Mesenchymal stem cell (in vitro differentiated cells and primary cell): ENCODE results near the gene PARD3B.

Source experiments
- DNase-seq: peaks from one replicate; pipeline ENCODE4 v3.0.0-alpha.2; 2013
- H2AFZ ChIP-seq: one replicate; pipeline ENCODE4 v1.6.1; 2013; ENCODE audit warnings: low read depth, mild to moderate bottlenecking, control low read depth, inconsistent platforms, low read length, moderate library complexity
- H2AK5ac ChIP-seq: 2 replicates; pipeline ENCODE4 v1.6.1; 2013; ENCODE audit warnings: low read length, moderate library complexity, mild to moderate bottlenecking, inconsistent platforms; ENCODE audit not compliant: severe bottlenecking
- H2BK120ac ChIP-seq: one replicate; pipeline ENCODE4 v1.6.1; 2013; ENCODE audit warnings: low read depth, mild to moderate bottlenecking, inconsistent platforms, low read length, moderate library complexity
- H2BK12ac ChIP-seq, 2 experiments: one replicate each; pipeline ENCODE4 v1.6.1; 2013; ENCODE audit warnings: inconsistent platforms in 2 of 2, low read length in 2 of 2, mild to moderate bottlenecking in 2 of 2, moderate library complexity in 2 of 2, control low read depth in 1 of 2
- H2BK15ac ChIP-seq: one replicate; pipeline ENCODE4 v1.6.1; 2013; ENCODE audit warnings: mild to moderate bottlenecking, low read depth, inconsistent platforms; ENCODE audit not compliant: poor library complexity, severe bottlenecking
- H2BK5ac ChIP-seq: 2 replicates; pipeline ENCODE4 v1.6.1; 2013; ENCODE audit warnings: low read depth, mild to moderate bottlenecking, low read length, control low read depth, inconsistent platforms; ENCODE audit not compliant: poor library complexity, severe bottlenecking
- H3K14ac ChIP-seq, 2 experiments: one replicate each; pipeline ENCODE4 v1.6.1; 2013; ENCODE audit warnings: inconsistent platforms in 2 of 2, low read length in 2 of 2, control low read depth in 1 of 2, mild to moderate bottlenecking in 1 of 2, moderate library complexity in 1 of 2
- H3K18ac ChIP-seq, 2 experiments: one replicate each; pipeline ENCODE4 v1.6.1; 2013; ENCODE audit warnings: inconsistent platforms in 2 of 2, low read length in 2 of 2, control low read depth in 1 of 2, low read depth in 1 of 2, mild to moderate bottlenecking in 1 of 2
- H3K23ac ChIP-seq, 2 experiments: one replicate each; pipeline ENCODE4 v1.6.1; 2013; ENCODE audit warnings: inconsistent platforms in 2 of 2, low read length in 2 of 2, mild to moderate bottlenecking in 2 of 2, moderate library complexity in 2 of 2, control low read depth in 1 of 2
- H3K27ac ChIP-seq: 2 replicates; pipeline ENCODE4 v1.5.1; 2013; ENCODE audit warnings: mild to moderate bottlenecking, moderate library complexity, low read length, control low read depth, inconsistent platforms; ENCODE audit not compliant: poor library complexity, severe bottlenecking
- H3K27me3 ChIP-seq, 2 experiments: 2 replicates each; pipeline versions ENCODE4 v1.6.1 to v1.7.0; 2013; ENCODE audit warnings: low read length in 2 of 2, mild to moderate bottlenecking in 2 of 2, moderate library complexity in 2 of 2, control low read depth in 1 of 2, inconsistent platforms in 1 of 2; ENCODE audit not compliant: control insufficient read depth in 1 of 2, insufficient read depth in 1 of 2
- H3K36me3 ChIP-seq, 2 experiments: 2 replicates each; pipeline versions ENCODE4 v1.6.1 to v1.7.0; 2013; ENCODE audit warnings: low read length in 2 of 2, control low read depth in 1 of 2, inconsistent platforms in 1 of 2, low read depth in 1 of 2, mild to moderate bottlenecking in 1 of 2; ENCODE audit not compliant: insufficient read depth in 2 of 2, control insufficient read depth in 1 of 2
- H3K4ac ChIP-seq, 2 experiments: one replicate each; pipeline ENCODE4 v1.6.1; 2013; ENCODE audit warnings: inconsistent platforms in 2 of 2, low read length in 2 of 2, mild to moderate bottlenecking in 2 of 2, moderate library complexity in 2 of 2, control low read depth in 1 of 2, low read depth in 1 of 2
- H3K4me1 ChIP-seq: 2 replicates; pipeline ENCODE4 v1.6.1; 2013; ENCODE audit warnings: low read depth, low read length, control low read depth; ENCODE audit not compliant: control insufficient read depth, insufficient read depth
- H3K4me2 ChIP-seq: 2 replicates; pipeline ENCODE4 v1.6.1; 2013; ENCODE audit warnings: low read length, mild to moderate bottlenecking, inconsistent platforms; ENCODE audit not compliant: poor library complexity, severe bottlenecking
- H3K4me3 ChIP-seq, 2 experiments: 2 replicates each; pipeline versions ENCODE4 v1.5.1 to v1.7.0; 2013; ENCODE audit warnings: low read length in 2 of 2, mild to moderate bottlenecking in 2 of 2, control low read depth in 1 of 2, low read depth in 1 of 2; ENCODE audit not compliant: insufficient read depth in 1 of 2
- H3K79me1 ChIP-seq: replicated peaks from 2 replicates; pipeline ENCODE4 v1.6.1; 2013; ENCODE audit warnings: mild to moderate bottlenecking, control low read depth, low read length, inconsistent platforms; ENCODE audit not compliant: poor library complexity, severe bottlenecking
- H3K9ac ChIP-seq: 2 replicates; pipeline ENCODE4 v1.7.0; 2013; ENCODE audit warnings: mild to moderate bottlenecking, low read length, moderate library complexity
- H3K9me3 ChIP-seq: 2 replicates; pipeline ENCODE4 v1.7.0; 2013; ENCODE audit warnings: mild to moderate bottlenecking, low read length; ENCODE audit not compliant: control insufficient read depth
- H4K8ac ChIP-seq: one replicate; pipeline ENCODE4 v1.6.1; 2013; ENCODE audit warnings: inconsistent platforms, mild to moderate bottlenecking, low read length, moderate library complexity
- H4K91ac ChIP-seq: one replicate; pipeline ENCODE4 v1.6.1; 2013; ENCODE audit warnings: mild to moderate bottlenecking, low read length, inconsistent platforms
- WGBS: methylation state at CpG from one replicate; pipeline ENCODE4 v1.1.7; 2013; ENCODE audit warnings: mixed read lengths; 5-methylcytosine and 5-hydroxymethylcytosine counted together

The PARD3B gene

DNA sequence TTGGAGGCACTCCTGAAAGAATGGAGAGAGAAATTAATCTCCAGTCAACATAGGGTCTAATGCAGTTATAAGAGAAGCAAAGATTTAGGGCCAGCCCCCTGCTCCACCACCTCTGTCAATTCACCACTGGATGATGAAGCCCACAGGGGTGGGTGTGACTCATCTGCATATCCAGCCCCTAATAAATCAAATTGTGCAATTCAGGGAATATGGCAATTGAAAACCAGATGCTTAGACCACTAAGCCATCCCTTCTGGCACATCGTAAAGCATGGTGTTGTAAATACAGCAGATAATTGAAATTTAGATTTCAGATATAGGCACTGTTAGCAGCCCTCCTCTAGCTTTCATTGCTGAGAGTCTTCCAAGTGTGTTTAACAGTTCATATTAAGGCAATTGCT, 541.4 kb downstream of the PARD3B start:
- H3K4ac ChIP-seq, result no peak overlapping the region
- no peak overlapping the region for H2BK5ac ChIP-seq
- no peak overlapping the region for H3K23ac ChIP-seq
- no peak overlapping the region for H4K8ac ChIP-seq
- H2BK12ac ChIP-seq, result no peak overlapping the region
- no peak overlapping the region for H2AFZ ChIP-seq
- no peak overlapping the region for H3K27ac ChIP-seq
- H2AK5ac ChIP-seq, result no peak overlapping the region
- H3K14ac ChIP-seq, result no peak overlapping the region
- DNase-seq, result peak; percentile 42
- no peaks in the 10 kb centered on the region for H3K9me3 ChIP-seq
- H3K36me3 ChIP-seq, result no peaks in the 10 kb centered on the region
- no peak overlapping the region for H3K9ac ChIP-seq
- no peaks in the 10 kb centered on the region for H3K27me3 ChIP-seq
- H2BK120ac ChIP-seq, result no peak overlapping the region
- 43% methylated on average over 1 of the region's 1 CpG for WGBS
- H4K91ac ChIP-seq, result no peak overlapping the region
- no peaks in the 10 kb centered on the region for H3K79me1 ChIP-seq
- no peaks in the 10 kb centered on the region for H3K4me1 ChIP-seq
- no peak overlapping the region for H3K4me2 ChIP-seq
- H3K4me3 ChIP-seq, result no peak overlapping the region
- H2BK15ac ChIP-seq, result no peak overlapping the region
- no peak overlapping the region for H3K18ac ChIP-seq

GRCh38 chr2:205087862-205088261, 542.6 kb downstream of the PARD3B start:
- Histone ChIP-seq H2AFZ (no peak overlapping the region), H3K79me1 (no peaks in the 10 kb centered on the region), H3K27me3 (no peaks in the 10 kb centered on the region), H2BK5ac (no peak overlapping the region), H3K4me2 (no peak overlapping the region), H4K8ac (no peak overlapping the region), H2AK5ac (no peak overlapping the region), H3K23ac (no peak overlapping the region), H3K9ac (no peak overlapping the region), H3K27ac (no peak overlapping the region), H2BK120ac (no peak overlapping the region), H3K4me1 (no peaks in the 10 kb centered on the region), H3K14ac (no peak overlapping the region), H3K4me3 (no peak overlapping the region), H3K4ac (no peak overlapping the region), H2BK15ac (no peak overlapping the region), H3K9me3 (no peaks in the 10 kb centered on the region), H3K18ac (no peak overlapping the region), H4K91ac (no peak overlapping the region), H2BK12ac (no peak overlapping the region), H3K36me3 (no peaks in the 10 kb centered on the region)
- 97% methylated on average over 4 of the region's 4 CpGs for WGBS
- no peak for DNase-seq

DNA sequence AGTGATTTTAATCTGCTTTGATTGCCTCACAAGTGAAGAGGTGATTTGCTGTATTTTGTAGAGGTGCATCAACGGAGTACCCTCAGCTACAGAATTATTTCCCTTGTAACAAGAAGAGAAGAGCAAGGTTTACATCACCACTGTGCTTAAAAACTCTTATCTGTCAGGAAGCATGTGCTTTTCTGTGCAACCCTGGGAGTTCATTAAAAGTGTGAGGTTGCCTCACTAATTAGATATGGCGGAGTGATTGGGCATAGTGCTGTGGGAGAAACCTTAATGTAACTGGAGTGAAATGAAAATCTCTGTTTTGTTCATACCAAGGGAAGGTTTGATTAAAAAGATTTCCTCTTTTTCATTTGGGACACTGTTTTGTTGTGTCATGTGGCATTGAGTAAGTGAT, 544.7 kb downstream of the PARD3B start:
- Histone ChIP-seq H3K9me3 (no peaks in the 10 kb centered on the region), H3K4me3 (no peak overlapping the region), H3K27ac (no peak overlapping the region), H2BK120ac (no peak overlapping the region), H3K9ac (no peak overlapping the region), H4K91ac (no peak overlapping the region), H3K23ac (no peak overlapping the region), H2BK5ac (no peak overlapping the region), H2BK12ac (no peak overlapping the region), H3K79me1 (no peaks in the 10 kb centered on the region), H2BK15ac (no peak overlapping the region), H3K4me2 (no peak overlapping the region), H3K18ac (no peak overlapping the region), H4K8ac (no peak overlapping the region), H2AFZ (no peak overlapping the region), H3K27me3 (no peaks in the 10 kb centered on the region), H3K14ac (no peak overlapping the region), H3K36me3 (no peaks in the 10 kb centered on the region), H2AK5ac (no peak overlapping the region), H3K4ac (no peak overlapping the region), H3K4me1 (no peaks in the 10 kb centered on the region)
- no peak for DNase-seq
- WGBS, result 85% methylated on average over 1 of the region's 2 CpGs

GRCh38 chr2:205091411-205091810, 546.1 kb downstream of the PARD3B start:
- DNase-seq, result no peak
- H3K9me3 ChIP-seq, result no peaks in the 10 kb centered on the region
- no peak overlapping the region for H2BK15ac ChIP-seq
- no peak overlapping the region for H2BK12ac ChIP-seq
- no peak overlapping the region for H2BK5ac ChIP-seq
- no peak overlapping the region for H3K4ac ChIP-seq
- H3K4me3 ChIP-seq, result no peak overlapping the region
- H3K23ac ChIP-seq, result no peak overlapping the region
- no peak overlapping the region for H4K8ac ChIP-seq
- H3K36me3 ChIP-seq, result no peaks in the 10 kb centered on the region
- no peak overlapping the region for H2AFZ ChIP-seq
- no peak overlapping the region for H3K4me2 ChIP-seq
- no peak overlapping the region for H2AK5ac ChIP-seq
- no peak overlapping the region for H3K9ac ChIP-seq
- H3K79me1 ChIP-seq, result no peaks in the 10 kb centered on the region
- no peaks in the 10 kb centered on the region for H3K27me3 ChIP-seq
- H3K27ac ChIP-seq, result no peak overlapping the region
- no peak overlapping the region for H3K18ac ChIP-seq
- no peak overlapping the region for H4K91ac ChIP-seq
- H3K4me1 ChIP-seq, result no peaks in the 10 kb centered on the region
- H2BK120ac ChIP-seq, result no peak overlapping the region
- H3K14ac ChIP-seq, result no peak overlapping the region
- whole genome bisulfite sequencing, result 71% methylated on average over 2 of the region's 3 CpGs
